Measurements from ENCODE around the gene CNTLN.
"Not testable (repeated sequence)": the region's sequence is repeated elsewhere in the genome, so short reads cannot be mapped to it uniquely, and the experiment has no call there.

The CNTLN gene

DNA sequence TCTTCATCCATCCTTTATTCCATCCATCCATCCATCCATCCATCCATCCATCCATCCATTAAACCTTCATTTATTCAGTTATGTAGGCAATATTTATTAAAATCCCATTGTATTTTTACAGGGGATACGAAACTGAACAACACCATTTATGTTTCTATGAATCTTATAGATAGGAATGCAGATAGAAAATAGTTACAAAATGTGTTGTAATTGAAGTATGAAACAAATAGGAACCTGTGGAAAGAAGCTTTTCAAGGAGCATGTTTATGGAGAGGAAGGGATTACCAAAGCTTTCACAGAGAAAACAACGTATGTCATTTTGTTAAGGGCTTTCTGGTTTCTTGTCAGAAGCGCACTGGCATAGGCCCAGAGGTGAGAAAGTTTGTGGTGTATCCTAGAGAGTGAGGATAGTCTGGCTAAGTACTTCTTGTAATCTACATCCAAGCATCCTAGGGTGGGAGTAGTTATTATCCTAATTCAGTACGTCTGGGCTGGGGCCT, 184.0 kb downstream of the CNTLN start:
- TF ChIP-seq ZNF274 (IDR thresholded peaks at IDR 0.05; ENCODE audit: low read depth, low read length) = no peak

GRCh38 chr9:17319864-17320263, 185.0 kb downstream of the CNTLN start:
- TF ChIP-seq ZNF274 (IDR thresholded peaks at IDR 0.05; ENCODE audit: low read depth, low read length) = no peak

More for the DNA sequence above, 184.0 kb downstream of the CNTLN start:
- no peak overlapping the region for H3K4me3 ChIP-seq (ENCODE audit: low read length)

DNA sequence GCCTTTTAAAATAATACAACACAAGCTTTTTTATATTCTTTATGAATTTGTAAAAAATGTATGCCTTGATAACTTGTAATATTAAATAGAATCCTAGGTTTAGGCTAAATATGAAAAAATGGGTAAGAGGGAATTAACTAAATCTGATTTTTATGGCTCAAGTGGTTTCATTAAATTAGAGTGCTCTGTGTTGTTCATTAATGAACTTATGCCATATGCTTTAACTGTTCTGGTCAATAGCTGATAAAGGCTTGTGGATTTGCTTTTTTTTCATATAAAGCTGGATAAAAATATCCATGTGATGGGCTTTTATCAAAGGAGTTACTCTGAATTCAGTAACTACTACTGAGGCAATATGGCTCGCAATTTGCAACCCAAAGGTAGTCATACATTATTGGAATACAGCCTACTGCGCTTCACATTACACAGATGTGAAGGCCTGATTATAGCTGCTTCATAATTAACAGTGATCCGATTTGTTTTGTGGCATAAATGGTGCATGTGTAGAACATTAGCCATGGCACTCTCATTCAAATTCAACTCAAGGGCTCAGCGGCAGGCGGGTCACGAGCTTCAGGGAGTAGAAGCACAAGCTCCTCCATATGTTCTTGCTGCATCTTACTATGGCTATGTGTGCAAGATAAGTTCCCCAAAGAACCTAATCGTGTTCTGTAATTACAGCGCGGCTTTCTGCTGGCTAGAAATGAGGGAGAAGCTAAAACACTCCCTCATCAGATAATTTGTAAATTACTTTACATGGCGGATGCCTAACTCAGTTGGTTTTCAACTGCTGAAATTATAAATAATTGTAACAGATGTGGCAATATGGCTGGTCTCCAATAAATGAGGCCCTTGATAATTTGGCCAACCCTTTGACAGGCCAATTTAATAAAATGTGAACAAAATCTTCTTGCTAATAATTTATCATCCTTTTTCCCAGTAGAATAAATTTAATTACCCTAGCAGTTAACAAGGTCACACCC, 188.3 kb downstream of the CNTLN start:
- H3K4me3 ChIP-seq (ENCODE audit: low read length) = no peak overlapping the region
- TF ChIP-seq ZNF274 (IDR thresholded peaks at IDR 0.05; ENCODE audit: low read depth, low read length) = no peak

More at GRCh38 chr9:17319864-17320263, 185.0 kb downstream of the CNTLN start:
- H3K4me3 ChIP-seq (ENCODE audit: low read length) = no peak overlapping the region

GRCh38 chr9:17328331-17328730, 193.5 kb downstream of the CNTLN start:
- TF ChIP-seq ZNF274 (IDR thresholded peaks at IDR 0.05; ENCODE audit: low read depth, low read length) = no peak
- H3K4me3 ChIP-seq (ENCODE audit: low read length) = no peak overlapping the region

DNA sequence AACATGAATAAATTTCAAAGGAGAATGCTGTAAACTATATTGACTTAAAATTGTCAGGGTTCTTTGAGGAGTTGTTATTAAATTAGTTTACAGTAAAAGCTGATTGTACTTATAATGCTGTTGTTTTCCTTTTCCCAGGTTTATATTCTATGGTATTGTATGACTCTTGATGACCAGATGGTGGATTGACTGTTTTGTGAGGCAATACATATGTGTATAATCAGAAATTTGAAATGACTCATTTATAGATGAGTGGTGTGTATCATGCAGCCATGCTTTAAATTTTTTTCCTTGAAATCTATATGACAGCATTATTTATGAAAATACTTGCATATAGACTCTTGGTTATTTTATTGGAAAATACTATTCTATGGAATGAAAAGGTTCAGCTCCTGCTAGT, 195.3 kb downstream of the CNTLN start:
- H3K4me3 ChIP-seq (ENCODE audit: low read length) = no peak overlapping the region
- no peak for TF ChIP-seq ZNF274 (IDR thresholded peaks at IDR 0.05; ENCODE audit: low read depth, low read length)

- no peak for TF ChIP-seq ZNF274 (IDR thresholded peaks at IDR 0.05; ENCODE audit: low read depth, low read length)
- H3K4me3 ChIP-seq (ENCODE audit: low read length) = no peak overlapping the region
Observed at GRCh38 chr9:17332115-17332514, 197.3 kb downstream of the CNTLN start.

GRCh38 chr9:17339156-17339555, 204.3 kb downstream of the CNTLN start:
- no peak overlapping the region for H3K4me3 ChIP-seq (ENCODE audit: low read length)
- TF ChIP-seq ZNF274 (IDR thresholded peaks at IDR 0.05; ENCODE audit: low read depth, low read length) = no peak

GRCh38 chr9:17342696-17343095, 207.9 kb downstream of the CNTLN start:
- no peak for TF ChIP-seq ZNF274 (IDR thresholded peaks at IDR 0.05; ENCODE audit: low read depth, low read length)
- no peak overlapping the region for H3K4me3 ChIP-seq (ENCODE audit: low read length)

- H3K4me3 ChIP-seq (ENCODE audit: low read length) = no peak overlapping the region
- no peak for TF ChIP-seq ZNF274 (IDR thresholded peaks at IDR 0.05; ENCODE audit: low read depth, low read length)
Observed at GRCh38 chr9:17349831-17350230, 215.0 kb downstream of the CNTLN start.

- H3K4me3 ChIP-seq (ENCODE audit: low read length) = not testable (repeated sequence)
Observed at GRCh38 chr9:17354006-17354405, 219.2 kb downstream of the CNTLN start.

- TF ChIP-seq ZNF274 (IDR thresholded peaks at IDR 0.05; ENCODE audit: low read depth, low read length) = no peak
- H3K4me3 ChIP-seq (ENCODE audit: low read length) = no peak overlapping the region
Observed at GRCh38 chr9:17361378-17361777, 226.5 kb downstream of the CNTLN start.

DNA sequence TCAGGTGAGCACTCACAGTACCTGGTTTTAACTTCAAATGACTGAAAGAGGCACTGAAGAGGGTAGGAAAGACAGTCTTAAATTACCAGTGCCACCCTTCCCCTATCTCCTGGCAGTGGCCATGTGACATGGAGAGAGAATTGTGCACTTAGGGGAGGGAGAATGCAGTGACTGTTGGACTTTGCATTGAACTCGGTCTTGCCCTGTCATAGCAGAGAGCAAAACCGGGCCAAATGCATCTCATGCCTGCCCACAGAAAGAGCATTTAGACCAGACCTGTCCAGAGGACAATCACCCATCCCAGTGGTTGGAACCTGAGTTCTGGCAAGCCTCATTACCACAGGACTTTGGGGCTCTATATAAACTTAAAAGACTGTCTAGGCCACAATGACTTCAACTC, 232.2 kb downstream of the CNTLN start:
- H3K4me3 ChIP-seq (ENCODE audit: low read length) = no peak overlapping the region
- no peak for TF ChIP-seq ZNF274 (IDR thresholded peaks at IDR 0.05; ENCODE audit: low read depth, low read length)

GRCh38 chr9:17380126-17380861, 245.5 kb downstream of the CNTLN start:
- TF ChIP-seq ZNF274 (IDR thresholded peaks at IDR 0.05; ENCODE audit: low read depth, low read length) = no peak
- H3K4me3 ChIP-seq (ENCODE audit: low read length) = no peak overlapping the region

DNA sequence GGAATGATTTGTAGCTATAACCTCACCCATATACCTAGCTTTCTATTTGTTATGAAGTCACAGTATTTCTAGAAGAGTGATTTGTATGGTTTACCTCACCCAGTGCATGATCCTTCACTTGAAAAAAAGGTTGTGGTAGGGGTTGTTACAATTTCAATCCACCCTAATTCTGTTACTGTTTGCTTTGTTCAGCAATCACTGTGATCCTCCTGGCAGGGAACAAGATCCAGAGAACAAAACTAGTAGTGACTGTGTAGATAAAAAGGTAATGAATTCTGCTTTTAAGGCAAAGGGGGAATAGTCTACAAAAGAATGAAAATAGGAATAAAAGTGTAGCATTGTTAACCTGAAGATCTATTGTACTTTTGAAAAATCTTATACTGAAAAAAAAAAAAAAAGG, 252.7 kb downstream of the CNTLN start:
- TF ChIP-seq ZNF274 (IDR thresholded peaks at IDR 0.05; ENCODE audit: low read depth, low read length) = no peak
- no peak overlapping the region for H3K4me3 ChIP-seq (ENCODE audit: low read length)

GRCh38 chr9:17389026-17389425, 254.2 kb downstream of the CNTLN start:
- H3K4me3 ChIP-seq (ENCODE audit: low read length) = no peak overlapping the region
- no peak for TF ChIP-seq ZNF274 (IDR thresholded peaks at IDR 0.05; ENCODE audit: low read depth, low read length)
